Brain microvascular endothelial cell (primary cell): ENCODE results near the gene FGF8.

ENCODE experiments used
- DNase-seq: peaks from one replicate; pipeline ENCODE4 v3.0.0-alpha.2; 2020
- H3K27ac ChIP-seq: fragments of 250-450 bp; sonication (Bioruptor Pico); 2 replicates; pipeline ENCODE4 v1.5.1; 2020; ENCODE audit warnings: mild to moderate bottlenecking, moderate library complexity
- H3K27me3 ChIP-seq: fragments of 250-450 bp; sonication (Bioruptor Pico); replicated peaks from 2 replicates; pipeline ENCODE4 v1.5.1; 2020; ENCODE audit warnings: mild to moderate bottlenecking
- H3K36me3 ChIP-seq: fragments of 250-450 bp; sonication (Bioruptor Pico); replicated peaks from 2 replicates; pipeline ENCODE4 v1.5.1; 2020; ENCODE audit warnings: mild to moderate bottlenecking
- H3K4me3 ChIP-seq: 2 replicates; pipeline ENCODE4 v1.5.1; 2011; ENCODE audit warnings: low read depth, mild to moderate bottlenecking, control low read depth, low read length, moderate library complexity
- CTCF ChIP-seq: IDR thresholded peaks from 2 replicates; pipeline ENCODE4 v1.5.1; 2011; ENCODE audit warnings: low read depth, mild to moderate bottlenecking, moderate library complexity, low read length, control low read depth, inconsistent platforms; ENCODE audit errors: missing control alignments
- in situ Hi-C: cut with HindIII; loops from 2 replicates; pipeline ENCODE4 v1.10.0; 2017; ENCODE audit warnings: low sequenced_read_pairs, low pct_ligation_motif_present

Gene FGF8

DNA sequence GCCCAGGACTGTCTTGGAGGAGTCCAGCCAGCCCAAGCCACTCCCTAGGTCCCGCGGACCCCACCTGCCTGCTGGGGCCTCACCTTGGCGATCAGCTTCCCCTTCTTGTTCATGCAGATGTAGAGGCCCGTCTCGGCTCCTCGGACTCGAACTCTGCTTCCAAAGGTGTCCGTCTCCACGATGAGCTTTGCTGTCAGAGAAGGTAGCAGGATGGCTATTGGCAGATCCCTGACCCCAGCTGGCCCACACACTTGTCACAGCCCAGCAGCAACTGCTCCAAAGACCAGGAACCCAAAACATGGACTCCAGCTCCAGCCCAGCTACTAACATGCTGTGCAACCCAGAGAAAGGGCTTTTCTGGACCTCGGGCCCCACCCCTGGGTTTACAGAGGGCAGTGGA, 4.5 kb downstream of the FGF8 start:
- Histone ChIP-seq H3K27me3 (peaks cover 58% of the 10 kb centered on the region), H3K4me3 (no peak overlapping the region), H3K36me3 (no peaks in the 10 kb centered on the region), H3K27ac (no peak overlapping the region)
- no peak for TF ChIP-seq CTCF
- in situ Hi-C loops = no loop called here
- DNase-seq = no peak

GRCh38 chr10:101770331-101771215, 5.3 kb downstream of the FGF8 start:
- in situ Hi-C loops = no loop called here

GRCh38 chr10:101769541-101770180, 6.3 kb downstream of the FGF8 start:
- no peak for DNase-seq
- no peak for TF ChIP-seq CTCF
- no peaks in the 10 kb centered on the region for H3K36me3 ChIP-seq
- in situ Hi-C loops = no loop called here
- peaks cover 52% of the 10 kb centered on the region for H3K27me3 ChIP-seq
- H3K4me3 ChIP-seq = no peak overlapping the region
- H3K27ac ChIP-seq = no peak overlapping the region

More at GRCh38 chr10:101770331-101771215, 5.3 kb downstream of the FGF8 start:
- H3K36me3 ChIP-seq = no peaks in the 10 kb centered on the region
- no peak for TF ChIP-seq CTCF
- no peak overlapping the region for H3K27ac ChIP-seq
- H3K4me3 ChIP-seq = no peak overlapping the region
- peaks cover 54% of the 10 kb centered on the region for H3K27me3 ChIP-seq
- DNase-seq = no peak

- Histone ChIP-seq H3K27ac (no peak overlapping the region), H3K27me3 (peaks cover 43% of the 10 kb centered on the region), H3K4me3 (no peak overlapping the region), H3K36me3 (no peaks in the 10 kb centered on the region)
- DNase-seq = no peak
- no peak for TF ChIP-seq CTCF
- in situ Hi-C loops = no loop called here
Observed at GRCh38 chr10:101768791-101769170, 7.1 kb downstream of the FGF8 start.

DNA sequence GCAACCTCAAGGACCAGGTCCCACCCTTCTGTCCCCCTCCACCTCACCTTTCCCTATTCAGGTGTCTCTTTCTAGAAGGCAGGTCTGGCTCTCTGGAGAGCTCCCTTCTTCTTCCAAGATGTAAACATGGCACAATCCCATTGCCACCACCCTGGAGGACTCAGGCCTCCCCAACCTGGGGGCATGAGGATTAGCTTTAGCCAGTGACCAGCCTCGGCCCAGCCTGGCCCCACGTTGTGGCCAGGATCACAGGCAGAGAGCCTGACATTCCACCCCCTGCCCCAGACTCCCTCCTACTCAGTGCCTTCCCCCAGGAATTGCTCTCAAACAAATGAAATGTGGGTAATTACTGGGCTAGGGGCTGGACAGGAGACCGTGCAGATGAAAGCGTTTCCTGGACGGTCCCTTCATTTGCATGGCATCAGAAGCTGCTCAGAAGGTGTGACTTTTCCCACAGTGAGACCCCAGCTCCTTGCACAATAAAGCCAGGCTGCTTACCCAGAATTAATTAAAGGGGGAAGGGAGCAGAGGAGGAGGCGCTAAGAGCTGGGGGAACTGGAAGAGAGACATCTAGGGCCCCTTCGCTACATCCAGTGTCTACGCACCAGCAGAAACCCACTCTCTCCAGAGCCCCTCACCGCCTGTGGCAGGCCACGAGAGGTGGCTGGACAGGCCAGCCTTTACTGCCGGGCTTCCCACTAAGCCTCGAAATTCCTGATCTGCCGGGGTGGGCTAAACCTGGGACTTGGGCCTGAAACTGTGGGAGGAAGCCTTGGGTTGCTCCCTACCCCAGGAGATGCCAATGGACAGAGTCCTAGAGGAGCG, 7.7 kb downstream of the FGF8 start:
- H3K27ac ChIP-seq = no peak overlapping the region
- TF ChIP-seq CTCF = no peak
- in situ Hi-C loops = no loop called here
- H3K36me3 ChIP-seq = no peaks in the 10 kb centered on the region
- no peak for DNase-seq
- peaks cover 38% of the 10 kb centered on the region for H3K27me3 ChIP-seq
- no peak overlapping the region for H3K4me3 ChIP-seq
